Lower leg skin (tissue), 3 donors: ENCODE results near the gene SIK2.

Source experiments
- CTCF ChIP-seq, 3 donors: fragments of 450-650 bp; IDR thresholded peaks; one replicate each; pipeline ENCODE4 v1.5.1; 2016; ENCODE audit warnings: antibody characterized with exemption in 3 of 3, mild to moderate bottlenecking in 3 of 3, moderate library complexity in 2 of 3
- POLR2A ChIP-seq, 2 donors: fragments of 450-650 bp; IDR thresholded peaks; one replicate each; pipeline ENCODE4 v1.6.1; 2016 to 2017; ENCODE audit warnings: antibody characterized with exemption in 2 of 2, mild to moderate bottlenecking in 1 of 2, moderate library complexity in 1 of 2

DNA sequence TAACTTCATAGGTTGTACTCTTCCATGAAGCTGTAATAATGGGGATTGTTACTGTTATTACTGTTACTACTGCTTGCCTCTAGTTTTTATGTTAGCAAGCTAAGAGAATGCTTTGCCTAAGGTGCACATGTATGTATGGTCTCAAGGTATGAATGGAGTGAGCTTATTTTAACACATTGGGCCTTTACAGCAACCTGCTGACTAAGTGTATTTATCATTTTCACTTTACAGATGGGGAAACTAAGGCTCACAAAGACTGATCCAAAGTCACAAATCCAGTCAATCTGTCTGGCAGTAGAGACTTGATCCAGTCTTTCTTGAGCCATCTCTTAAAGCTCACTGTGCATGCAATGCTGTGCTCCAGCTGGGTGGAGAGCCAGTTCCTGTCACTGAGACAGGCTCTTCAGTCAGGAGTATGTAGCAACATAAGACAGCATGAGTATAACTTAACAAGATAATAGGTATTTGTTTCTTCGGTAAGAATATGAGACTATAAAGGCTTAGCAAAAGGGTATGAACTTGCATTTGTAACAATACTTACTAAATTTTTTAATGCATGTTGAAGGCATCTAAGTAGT is 97.4 kb downstream of the SIK2 start:
- no peak for TF ChIP-seq CTCF (IDR thresholded peaks at IDR 0.05)
- no peak for TF ChIP-seq POLR2A (IDR thresholded peaks at IDR 0.05)
